ENCODE measurements around the gene ZNF169. TPM values are rescaled to one million over a fixed set of nuclear protein-coding genes. Genes with fewer than 3 reads are reported as not detected.
A peak's percentile ranks its signal among the peaks of the same experiment; 100 is the strongest.

ZNF169 gene
- total and polyA plus RNA-seq, 2 of the 8 experiments (the other 6 are each of a cell fraction or from before 2014, with no cell fraction given): 7.0 to 9.0 TPM

GRCh38 chr9:94259077-94259862 is at the start of gene ZNF169 (continued):
- TF ChIP-seq GTF2F1 (IDR thresholded peaks at IDR 0.05; ENCODE audit: borderline replicate concordance, low read depth, low read length) (no peak), RAD21 (IDR thresholded peaks at IDR 0.05 in 1 of 2, conservative IDR thresholded peaks at IDR 0.05 in 1 of 2; ENCODE audit: low read depth in 2 of 2, low read length in 2 of 2) (no peak), SIN3A (conservative IDR thresholded peaks at IDR 0.05 in 1 of 2, IDR thresholded peaks at IDR 0.05 in 1 of 2; ENCODE audit: low read depth in 1 of 2, low read length in 2 of 2) (peak in 1 of 2 experiments; percentile 89; a peak in 2 of 4 replicates), TAF1 (IDR thresholded peaks at IDR 0.05; ENCODE audit: low read depth, low read length) (peak; percentile 79), KDM1A (IDR thresholded peaks at IDR 0.05; ENCODE audit: borderline replicate concordance, low read length) (no peak), CBX5 (IDR thresholded peaks at IDR 0.05; ENCODE audit: low read depth, low read length) (no peak), TBP (IDR thresholded peaks at IDR 0.05; ENCODE audit: low read depth, low read length) (peak; percentile 69), CHD2 (IDR thresholded peaks at IDR 0.05; ENCODE audit: low read length) (no peak), CHD7 (IDR thresholded peaks at IDR 0.05; ENCODE audit: insufficient replicate concordance, low read length) (no peak), HDAC6 (IDR thresholded peaks at IDR 0.05; ENCODE audit: low read depth, low read length) (no peak)

Measured in H1 (cell line).